Brain microvascular endothelial cell (primary cell): ENCODE data around the gene VDR.

Experiments used
- DNase-seq: peaks from one replicate; pipeline ENCODE4 v3.0.0-alpha.2; 2020
- H3K27ac ChIP-seq: fragments of 250-450 bp; sonication (Bioruptor Pico); 2 replicates; pipeline ENCODE4 v1.5.1; 2020; ENCODE audit warnings: mild to moderate bottlenecking, moderate library complexity
- H3K27me3 ChIP-seq: fragments of 250-450 bp; sonication (Bioruptor Pico); replicated peaks from 2 replicates; pipeline ENCODE4 v1.5.1; 2020; ENCODE audit warnings: mild to moderate bottlenecking
- H3K36me3 ChIP-seq: fragments of 250-450 bp; sonication (Bioruptor Pico); replicated peaks from 2 replicates; pipeline ENCODE4 v1.5.1; 2020; ENCODE audit warnings: mild to moderate bottlenecking
- H3K4me3 ChIP-seq: 2 replicates; pipeline ENCODE4 v1.5.1; 2011; ENCODE audit warnings: low read depth, mild to moderate bottlenecking, control low read depth, low read length, moderate library complexity
- in situ Hi-C: cut with HindIII; loops from 2 replicates; pipeline ENCODE4 v1.10.0; 2017; ENCODE audit warnings: low sequenced_read_pairs, low pct_ligation_motif_present
- TF ChIP-seq, protein P1 (sequence below): IDR thresholded peaks from 2 replicates; pipeline ENCODE4 v1.5.1; 2011; ENCODE audit warnings: low read depth, mild to moderate bottlenecking, moderate library complexity, low read length, control low read depth, inconsistent platforms; ENCODE audit errors: missing control alignments

Gene VDR

GRCh38 chr12:47938093-47938492 is 33.3 kb upstream of the VDR start:
- H3K27me3 ChIP-seq: peaks cover 2% of the 10 kb centered on the region
- H3K36me3 ChIP-seq: no peaks in the 10 kb centered on the region
- in situ Hi-C loops: no loop called here
- DNase-seq: peak; percentile 12
- TF ChIP-seq, protein P1, sequence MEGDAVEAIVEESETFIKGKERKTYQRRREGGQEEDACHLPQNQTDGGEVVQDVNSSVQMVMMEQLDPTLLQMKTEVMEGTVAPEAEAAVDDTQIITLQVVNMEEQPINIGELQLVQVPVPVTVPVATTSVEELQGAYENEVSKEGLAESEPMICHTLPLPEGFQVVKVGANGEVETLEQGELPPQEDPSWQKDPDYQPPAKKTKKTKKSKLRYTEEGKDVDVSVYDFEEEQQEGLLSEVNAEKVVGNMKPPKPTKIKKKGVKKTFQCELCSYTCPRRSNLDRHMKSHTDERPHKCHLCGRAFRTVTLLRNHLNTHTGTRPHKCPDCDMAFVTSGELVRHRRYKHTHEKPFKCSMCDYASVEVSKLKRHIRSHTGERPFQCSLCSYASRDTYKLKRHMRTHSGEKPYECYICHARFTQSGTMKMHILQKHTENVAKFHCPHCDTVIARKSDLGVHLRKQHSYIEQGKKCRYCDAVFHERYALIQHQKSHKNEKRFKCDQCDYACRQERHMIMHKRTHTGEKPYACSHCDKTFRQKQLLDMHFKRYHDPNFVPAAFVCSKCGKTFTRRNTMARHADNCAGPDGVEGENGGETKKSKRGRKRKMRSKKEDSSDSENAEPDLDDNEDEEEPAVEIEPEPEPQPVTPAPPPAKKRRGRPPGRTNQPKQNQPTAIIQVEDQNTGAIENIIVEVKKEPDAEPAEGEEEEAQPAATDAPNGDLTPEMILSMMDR: no peak
- H3K4me3 ChIP-seq: no peak overlapping the region
- no peak overlapping the region for H3K27ac ChIP-seq

- H3K27ac ChIP-seq: no peak overlapping the region
- no peaks in the 10 kb centered on the region for H3K36me3 ChIP-seq
- DNase-seq: peak; percentile 44
- TF ChIP-seq, protein P1: no peak
- in situ Hi-C loops: no loop called here
- no peaks in the 10 kb centered on the region for H3K27me3 ChIP-seq
- no peak overlapping the region for H3K4me3 ChIP-seq
Observed at GRCh38 chr12:47935184-47935583, 30.4 kb upstream of the VDR start.

- TF ChIP-seq, protein P1: no peak
- no peak for DNase-seq
- in situ Hi-C loops: no loop called here
- peaks cover 2% of the 10 kb centered on the region for H3K27me3 ChIP-seq
- H3K27ac ChIP-seq: no peak overlapping the region
- no peak overlapping the region for H3K4me3 ChIP-seq
- H3K36me3 ChIP-seq: no peaks in the 10 kb centered on the region
Observed at GRCh38 chr12:47931187-47931586, 26.4 kb upstream of the VDR start.

- TF ChIP-seq, protein P1: no peak
- no peak for DNase-seq
- H3K27me3 ChIP-seq: peaks cover 7% of the 10 kb centered on the region
- H3K27ac ChIP-seq: no peak overlapping the region
- H3K4me3 ChIP-seq: no peak overlapping the region
- in situ Hi-C loops: no loop called here
- H3K36me3 ChIP-seq: no peaks in the 10 kb centered on the region
Observed at GRCh38 chr12:47930634-47931033, 25.8 kb upstream of the VDR start.

- H3K27ac ChIP-seq: no peak overlapping the region
- H3K36me3 ChIP-seq: no peaks in the 10 kb centered on the region
- DNase-seq: no peak
- no peak overlapping the region for H3K4me3 ChIP-seq
- TF ChIP-seq, protein P1: no peak
- in situ Hi-C loops: no loop called here
- H3K27me3 ChIP-seq: peaks cover 10% of the 10 kb centered on the region
Observed at GRCh38 chr12:47927346-47927745, 22.6 kb upstream of the VDR start.

DNA sequence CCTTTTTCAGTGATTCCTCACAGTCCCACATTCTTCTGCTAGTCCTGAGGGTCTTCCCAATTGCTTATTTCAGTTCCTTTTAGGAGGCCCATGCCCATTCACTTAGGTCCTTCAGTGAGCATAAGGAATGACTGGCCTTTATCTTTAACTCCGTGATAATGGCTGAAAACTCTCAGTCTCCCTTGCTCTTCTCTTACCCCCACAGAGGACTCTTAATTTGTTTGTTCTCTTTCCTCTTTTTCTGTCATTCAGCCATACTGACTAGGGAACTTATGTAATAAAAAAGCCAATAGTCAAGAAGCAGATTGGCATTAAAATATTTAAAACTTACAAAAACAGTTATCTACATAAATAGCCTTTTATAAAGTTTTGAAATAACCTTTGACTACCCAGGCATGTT is 17.1 kb upstream of the VDR start:
- H3K36me3 ChIP-seq: no peaks in the 10 kb centered on the region
- DNase-seq: no peak
- in situ Hi-C loops: no loop called here
- no peak overlapping the region for H3K4me3 ChIP-seq
- TF ChIP-seq, protein P1: no peak
- no peak overlapping the region for H3K27ac ChIP-seq
- peaks cover 10% of the 10 kb centered on the region for H3K27me3 ChIP-seq
